Vagina (tissue), 2 donors: ENCODE results near the gene ZKSCAN5. TPM values are rescaled to one million over a fixed set of nuclear protein-coding genes. Genes with fewer than 3 reads are reported as not detected.
A peak's percentile ranks its signal among the peaks of the same experiment; 100 is the strongest.

ENCODE experiments used
- DNase-seq, 2 donors: peaks; one replicate each; pipeline ENCODE4 v3.0.0-alpha.2; 2017; ENCODE audit errors: extremely low spot score in 2 of 2
- H3K27ac ChIP-seq: fragments of 200-600 bp; sonication (generic); one replicate; pipeline ENCODE4 v1.5.1; 2019
- H3K27me3 ChIP-seq: fragments of 200-600 bp; sonication (generic); one replicate; pipeline ENCODE4 v1.5.1; 2019
- H3K36me3 ChIP-seq, 2 donors: fragments of 200-600 bp; sonication (generic); one replicate each; pipeline ENCODE4 v1.5.1; 2017 to 2019
- H3K4me1 ChIP-seq: fragments of 200-600 bp; sonication (generic); one replicate; pipeline ENCODE4 v1.5.1; 2019
- H3K4me3 ChIP-seq, 2 donors: fragments of 200-600 bp; sonication (generic); 1 replicate in 1 of 2; 2 replicates in 1 of 2; pipeline ENCODE4 v1.5.1; 2016 to 2019
- H3K9me3 ChIP-seq: fragments of 200-600 bp; sonication (generic); one replicate; pipeline ENCODE4 v1.5.1; 2019
- POLR2A ChIP-seq, 2 donors: fragments of 450-650 bp; IDR thresholded peaks; one replicate each; pipeline ENCODE4 v1.6.1; 2017; ENCODE audit warnings: antibody characterized with exemption in 2 of 2, mild to moderate bottlenecking in 2 of 2, moderate library complexity in 2 of 2
- POLR2AphosphoS5 ChIP-seq, 2 donors: sonication (generic); formaldehyde crosslinking; IDR thresholded peaks; one replicate each; pipeline ENCODE4 v1.9.0; 2017; ENCODE audit warnings: antibody characterized with exemption in 2 of 2, mild to moderate bottlenecking in 2 of 2, low read depth in 1 of 2; ENCODE audit not compliant: insufficient read depth in 1 of 2
- intact Hi-C: fragments of 100-400 bp; cut with DNase I; formaldehyde crosslinking; loops from one replicate; pipeline ENCODE4 v1.15.1; 2023
- total RNA-seq: library from RNA; depleted of rRNA; stranded (reverse); fragments of >200 nt; gene quantifications from one replicate; pipeline ENCODE4 v1.2.3, GENCODE V29; 2016
- TF ChIP-seq, protein P1 (sequence below), 3 experiments: fragments of 450-650 bp in 2 of 3; fragments of 200-600 bp in 1 of 3; sonication (generic) in 1 of 3; IDR thresholded peaks; one replicate each; pipeline ENCODE4 v1.5.1; 2017 to 2019; ENCODE audit warnings: antibody characterized with exemption in 3 of 3, mild to moderate bottlenecking in 2 of 3, moderate library complexity in 2 of 3

ZKSCAN5 gene
- total RNA-seq, 1 donor from 2014 or later = 7.1 TPM

DNA sequence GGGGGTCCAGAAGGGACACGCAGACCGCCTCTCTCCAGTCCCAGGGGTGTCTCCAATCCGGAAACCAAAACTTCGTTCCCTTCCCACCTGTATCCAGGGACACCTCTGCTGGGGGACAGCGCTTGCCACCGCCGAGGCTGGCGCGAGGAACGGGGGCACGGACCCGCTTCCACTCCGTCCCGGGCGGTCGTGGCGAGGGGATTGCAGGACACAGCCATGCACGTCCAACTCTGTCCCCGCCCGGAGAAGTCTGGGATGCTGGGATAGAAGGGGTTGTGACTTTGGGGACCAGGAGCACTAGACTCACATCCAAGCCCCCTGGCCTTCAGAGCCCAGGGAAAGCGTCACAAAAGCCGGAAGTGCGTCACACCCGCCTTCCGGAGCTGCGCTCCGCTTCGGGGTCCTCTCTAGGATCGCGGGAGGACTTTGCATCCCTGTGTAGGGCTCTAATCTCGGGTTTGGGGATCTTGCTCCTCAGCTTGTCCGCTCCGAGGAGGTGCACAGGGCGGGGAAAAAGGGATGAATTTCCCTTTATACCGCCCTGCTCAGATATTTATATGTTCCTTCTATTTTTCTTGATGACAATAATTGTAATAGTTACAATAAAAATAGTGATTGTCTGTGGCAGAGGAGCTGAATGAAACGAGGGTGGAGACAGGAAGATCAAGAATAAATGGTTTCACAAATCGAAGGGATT, 47.5 kb downstream of the ZKSCAN5 start, which contains the start of gene FAM200A:
FAM200A (minus strand) TSS at position 348 of the 697 bp plus-strand sequence. CDS start 3,707 bp downstream, outside the sequence.
- Histone ChIP-seq H3K9me3 (no peaks in the 10 kb centered on the region), H3K36me3 (peaks cover 0 to 18% of the 10 kb centered on the region in 2 donors), H3K4me3 (peak within 1 kb of the TSS; percentile 87 to 95), H3K27ac (peak within 1 kb of the TSS; percentile 89), H3K27me3 (no peaks in the 10 kb centered on the region), H3K4me1 (peaks cover 24% of the 10 kb centered on the region)
- no peak for DNase-seq
- intact Hi-C loops = loop anchor here (5.0 kb wide), 1 partner anchor 45 kb away; no protein-coding TSS in a partner anchor
- peak; percentile 92 to 96 for TF ChIP-seq POLR2AphosphoS5 (IDR thresholded peaks at IDR 0.05; ENCODE audit: insufficient read depth in 1 of 2, low read depth in 1 of 2)
- TF ChIP-seq, protein P1, sequence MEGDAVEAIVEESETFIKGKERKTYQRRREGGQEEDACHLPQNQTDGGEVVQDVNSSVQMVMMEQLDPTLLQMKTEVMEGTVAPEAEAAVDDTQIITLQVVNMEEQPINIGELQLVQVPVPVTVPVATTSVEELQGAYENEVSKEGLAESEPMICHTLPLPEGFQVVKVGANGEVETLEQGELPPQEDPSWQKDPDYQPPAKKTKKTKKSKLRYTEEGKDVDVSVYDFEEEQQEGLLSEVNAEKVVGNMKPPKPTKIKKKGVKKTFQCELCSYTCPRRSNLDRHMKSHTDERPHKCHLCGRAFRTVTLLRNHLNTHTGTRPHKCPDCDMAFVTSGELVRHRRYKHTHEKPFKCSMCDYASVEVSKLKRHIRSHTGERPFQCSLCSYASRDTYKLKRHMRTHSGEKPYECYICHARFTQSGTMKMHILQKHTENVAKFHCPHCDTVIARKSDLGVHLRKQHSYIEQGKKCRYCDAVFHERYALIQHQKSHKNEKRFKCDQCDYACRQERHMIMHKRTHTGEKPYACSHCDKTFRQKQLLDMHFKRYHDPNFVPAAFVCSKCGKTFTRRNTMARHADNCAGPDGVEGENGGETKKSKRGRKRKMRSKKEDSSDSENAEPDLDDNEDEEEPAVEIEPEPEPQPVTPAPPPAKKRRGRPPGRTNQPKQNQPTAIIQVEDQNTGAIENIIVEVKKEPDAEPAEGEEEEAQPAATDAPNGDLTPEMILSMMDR (IDR thresholded peaks at IDR 0.05) = no peak
- TF ChIP-seq POLR2A (IDR thresholded peaks at IDR 0.05) = peak in 1 of 2 donors; percentile 71

DNA sequence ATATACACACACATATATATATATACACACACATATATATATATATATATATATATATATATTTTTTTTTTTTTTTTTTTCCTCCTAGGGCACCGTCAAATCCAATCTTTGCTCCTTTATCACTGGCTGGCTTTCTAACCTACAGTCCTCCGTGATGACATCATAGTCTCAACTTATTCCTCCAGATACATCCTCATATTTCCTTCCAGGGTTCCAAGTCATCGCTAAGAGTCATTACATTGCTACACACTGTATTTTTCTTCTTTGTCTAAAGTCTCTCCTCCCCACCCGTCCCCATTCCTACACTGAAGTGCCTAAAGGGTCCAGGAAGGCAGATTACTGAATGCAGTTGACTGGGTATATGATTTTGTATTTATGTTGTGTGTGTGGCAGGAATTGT, 48.6 kb downstream of the ZKSCAN5 start:
- H3K27ac ChIP-seq = no peak overlapping the region
- TF ChIP-seq POLR2A (IDR thresholded peaks at IDR 0.05) = no peak
- TF ChIP-seq, protein P1 (IDR thresholded peaks at IDR 0.05) = no peak
- TF ChIP-seq POLR2AphosphoS5 (IDR thresholded peaks at IDR 0.05; ENCODE audit: insufficient read depth in 1 of 2, low read depth in 1 of 2) = no peak
- no peaks in the 10 kb centered on the region for H3K27me3 ChIP-seq
- intact Hi-C loops = loop anchor here (5.0 kb wide), 1 partner anchor 46 kb away; no protein-coding TSS in a partner anchor
- no peak for DNase-seq
- H3K4me3 ChIP-seq = no peak overlapping the region
- H3K36me3 ChIP-seq = peaks cover 0 to 10% of the 10 kb centered on the region in 2 donors
- peaks cover 33% of the 10 kb centered on the region for H3K4me1 ChIP-seq
- H3K9me3 ChIP-seq = no peaks in the 10 kb centered on the region

DNA sequence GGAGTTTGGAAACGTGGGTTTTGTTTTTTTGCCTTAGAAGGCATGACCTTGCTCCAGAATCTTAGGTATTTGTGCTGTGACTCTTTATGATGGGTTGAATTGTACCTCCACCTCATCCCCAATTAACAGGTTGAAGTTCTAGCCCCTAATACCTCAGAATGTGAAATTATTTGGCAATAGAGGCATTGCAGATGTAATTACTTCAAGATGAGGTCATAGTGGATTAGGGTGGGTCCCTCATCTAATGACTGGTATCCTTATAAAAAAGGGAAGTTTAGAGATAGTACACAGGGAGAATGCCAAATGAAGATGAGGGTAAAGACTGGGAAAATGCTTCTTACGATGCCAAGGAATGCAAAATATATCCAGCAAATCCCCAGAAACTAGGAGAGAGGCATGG, 50.5 kb downstream of the ZKSCAN5 start:
- intact Hi-C loops = loop anchor here (5.0 kb wide), 1 partner anchor 48 kb away; no protein-coding TSS in a partner anchor
- peaks cover 0 to 6% of the 10 kb centered on the region in 2 donors for H3K36me3 ChIP-seq
- no peak for DNase-seq
- no peak overlapping the region for H3K27ac ChIP-seq
- H3K4me3 ChIP-seq = no peak overlapping the region
- no peaks in the 10 kb centered on the region for H3K9me3 ChIP-seq
- TF ChIP-seq POLR2A (IDR thresholded peaks at IDR 0.05) (no peak), POLR2AphosphoS5 (IDR thresholded peaks at IDR 0.05; ENCODE audit: insufficient read depth in 1 of 2, low read depth in 1 of 2) (no peak)
- H3K27me3 ChIP-seq = no peaks in the 10 kb centered on the region
- H3K4me1 ChIP-seq = peaks cover 42% of the 10 kb centered on the region

DNA sequence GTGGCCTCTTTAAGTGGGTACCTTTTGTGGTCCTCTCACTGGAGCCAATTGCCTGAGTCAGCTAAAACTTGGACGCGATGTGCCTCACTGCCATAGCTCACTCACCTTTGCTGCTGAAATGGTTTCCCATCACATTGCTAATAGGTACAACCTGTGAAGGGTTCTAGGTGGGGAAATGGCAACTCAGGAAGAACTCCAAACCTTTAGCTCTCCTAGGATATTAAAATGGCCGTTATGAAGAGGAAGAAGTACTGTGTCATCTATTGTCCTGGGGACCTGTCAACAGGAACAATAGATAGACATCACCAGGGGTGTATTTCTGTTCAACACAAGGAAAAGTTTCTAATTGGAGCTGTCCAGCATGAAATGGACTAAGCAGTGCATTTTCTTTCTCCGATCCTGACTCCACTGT, 52.7 kb downstream of the ZKSCAN5 start:
- Histone ChIP-seq H3K27me3 (no peaks in the 10 kb centered on the region), H3K4me3 (peak overlapping the region; percentile 70 to 84), H3K27ac (peak overlapping the region; percentile 96), H3K36me3 (peaks cover 2 to 23% of the 10 kb centered on the region in 2 donors), H3K4me1 (peaks cover 54% of the 10 kb centered on the region), H3K9me3 (no peaks in the 10 kb centered on the region)
- intact Hi-C loops = no loop called here
- DNase-seq = no peak
- TF ChIP-seq POLR2A (IDR thresholded peaks at IDR 0.05) (no peak), POLR2AphosphoS5 (IDR thresholded peaks at IDR 0.05; ENCODE audit: insufficient read depth in 1 of 2, low read depth in 1 of 2) (no peak)
- TF ChIP-seq, protein P1 (IDR thresholded peaks at IDR 0.05) = no peak

DNA sequence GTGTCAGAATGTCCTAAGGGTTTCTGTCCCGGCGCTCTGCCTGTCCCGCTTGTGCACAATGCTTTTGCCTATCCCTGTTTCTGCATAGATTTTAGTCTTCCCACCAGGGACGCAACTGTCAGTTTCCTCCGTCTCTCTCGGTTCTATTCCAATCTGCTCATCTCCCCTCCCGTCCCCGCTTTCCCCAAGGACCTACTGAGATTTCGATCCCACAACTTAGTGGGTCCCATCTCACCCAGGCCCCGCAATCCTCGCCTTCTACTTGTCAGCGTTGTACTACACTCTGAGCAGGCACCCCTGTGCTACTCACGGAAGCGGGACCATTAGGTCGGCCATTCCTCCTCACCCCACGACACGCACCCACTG, 53.5 kb downstream of the ZKSCAN5 start:
- Histone ChIP-seq H3K27ac (peak overlapping the region; percentile 96), H3K9me3 (no peaks in the 10 kb centered on the region), H3K4me1 (peaks cover 61% of the 10 kb centered on the region), H3K4me3 (peak overlapping the region; percentile 70 to 84), H3K36me3 (peaks cover 4 to 31% of the 10 kb centered on the region in 2 donors), H3K27me3 (no peaks in the 10 kb centered on the region)
- TF ChIP-seq, protein P1 (IDR thresholded peaks at IDR 0.05) = no peak
- TF ChIP-seq POLR2A (IDR thresholded peaks at IDR 0.05) = no peak
- no peak for TF ChIP-seq POLR2AphosphoS5 (IDR thresholded peaks at IDR 0.05; ENCODE audit: insufficient read depth in 1 of 2, low read depth in 1 of 2)
- intact Hi-C loops = no loop called here
- no peak for DNase-seq
